ENCODE results near the gene GABRP.
"Not testable (repeated sequence)": the region's sequence is repeated elsewhere in the genome, so short reads cannot be mapped to it uniquely, and the experiment has no call there.

GABRP gene, protein sequence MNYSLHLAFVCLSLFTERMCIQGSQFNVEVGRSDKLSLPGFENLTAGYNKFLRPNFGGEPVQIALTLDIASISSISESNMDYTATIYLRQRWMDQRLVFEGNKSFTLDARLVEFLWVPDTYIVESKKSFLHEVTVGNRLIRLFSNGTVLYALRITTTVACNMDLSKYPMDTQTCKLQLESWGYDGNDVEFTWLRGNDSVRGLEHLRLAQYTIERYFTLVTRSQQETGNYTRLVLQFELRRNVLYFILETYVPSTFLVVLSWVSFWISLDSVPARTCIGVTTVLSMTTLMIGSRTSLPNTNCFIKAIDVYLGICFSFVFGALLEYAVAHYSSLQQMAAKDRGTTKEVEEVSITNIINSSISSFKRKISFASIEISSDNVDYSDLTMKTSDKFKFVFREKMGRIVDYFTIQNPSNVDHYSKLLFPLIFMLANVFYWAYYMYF

DNA sequence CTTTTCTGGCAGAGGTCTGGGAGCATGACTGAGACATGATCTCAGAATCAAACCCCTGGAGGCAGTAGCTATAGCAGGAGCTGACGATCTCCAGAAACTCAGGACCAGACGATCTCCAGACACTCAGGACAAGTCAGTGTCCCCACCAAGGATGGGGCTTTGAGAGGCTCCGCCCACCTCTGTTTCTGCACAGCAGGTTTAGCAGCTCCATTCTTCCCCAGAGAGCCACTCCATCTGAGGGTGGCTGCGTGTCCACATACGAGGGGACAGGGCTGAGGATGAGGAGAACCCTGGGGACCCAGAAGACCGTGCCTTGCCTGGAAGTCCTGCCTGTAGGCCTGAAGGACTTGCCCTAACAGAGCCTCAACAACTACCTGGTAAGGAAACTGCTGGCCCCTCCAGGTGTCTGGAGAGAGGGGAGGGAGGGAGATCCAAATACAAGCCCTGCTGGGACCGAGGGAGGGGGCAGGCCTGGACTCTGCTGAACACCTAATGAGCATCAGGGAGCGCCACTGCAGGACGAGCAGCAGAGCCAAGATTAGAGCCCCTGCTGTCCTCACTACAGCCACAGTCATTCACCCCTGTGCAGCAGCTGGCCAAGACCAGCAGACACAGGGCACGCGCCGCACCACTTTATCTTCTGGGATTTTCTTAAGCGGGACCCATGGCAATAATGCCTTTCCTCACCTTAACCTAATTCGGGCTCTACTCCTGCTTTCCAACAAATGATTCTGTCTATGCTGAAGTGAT lies at the start of gene GABRP:
TSS of gene GABRP (plus strand) at position 228 of the 750 bp plus-strand sequence. CDS start 4,891 bp downstream, outside the sequence.
- no peak for DNase-seq

DNA sequence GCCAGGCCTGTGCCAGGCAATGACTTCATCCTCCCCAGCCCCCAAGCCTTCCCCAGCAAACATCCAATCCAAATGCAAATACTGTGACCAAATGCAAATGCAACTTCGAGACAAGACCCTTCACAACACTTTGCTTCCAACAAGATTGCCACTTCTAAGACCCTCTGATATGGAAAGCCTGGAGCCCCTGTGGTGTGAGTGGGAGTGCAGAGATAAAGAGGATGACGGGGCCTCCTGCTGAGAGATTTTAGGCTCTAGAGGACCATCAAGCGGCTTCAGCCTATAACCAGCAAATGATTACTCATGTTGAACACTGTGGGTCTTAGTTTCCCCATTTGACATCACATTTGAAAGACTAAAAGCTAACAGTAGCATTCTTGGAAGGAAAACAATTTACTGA lies 46.6 kb upstream of the GABRP start:
- no peak for DNase-seq

DNA sequence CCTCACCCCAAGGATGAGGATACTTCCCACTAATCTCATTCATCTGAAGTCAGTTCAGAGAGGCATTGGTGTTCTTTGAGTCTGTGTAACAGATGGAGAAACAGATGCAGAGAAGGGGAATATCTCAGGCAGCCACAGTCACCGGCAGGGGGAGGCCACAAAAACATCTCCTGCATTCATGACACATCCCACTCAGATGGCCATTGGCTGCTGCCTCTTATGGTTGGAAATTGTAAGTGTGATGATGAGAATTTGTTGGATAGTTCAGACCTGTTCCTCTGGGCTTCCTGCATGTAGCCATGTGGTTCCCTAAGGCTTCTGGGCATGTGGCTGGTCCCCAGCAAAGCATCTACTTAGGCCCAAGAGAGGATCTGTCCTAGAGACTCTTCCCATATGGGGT lies 45.9 kb upstream of the GABRP start:
- DNase-seq: no peak

DNA sequence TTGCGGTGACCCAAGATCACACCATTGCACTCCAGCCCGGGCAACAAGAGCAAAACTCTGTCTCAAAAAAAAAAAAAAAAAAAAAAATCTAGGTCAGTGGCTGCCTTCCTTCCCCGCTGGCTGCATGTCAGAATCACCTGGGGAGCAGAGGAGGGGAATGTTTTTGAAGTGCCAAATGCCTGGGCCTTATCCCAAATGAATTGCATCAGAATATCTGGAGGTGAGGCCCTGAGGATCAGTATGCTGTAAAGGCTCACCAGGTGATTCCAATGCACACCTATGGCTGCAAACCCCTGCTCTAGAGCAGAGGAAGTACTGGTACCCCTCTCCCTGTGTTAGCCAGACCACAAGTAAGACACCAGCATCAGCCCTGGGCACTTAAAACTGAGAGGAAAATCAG lies 44.7 kb upstream of the GABRP start:
- no peak for DNase-seq

DNA sequence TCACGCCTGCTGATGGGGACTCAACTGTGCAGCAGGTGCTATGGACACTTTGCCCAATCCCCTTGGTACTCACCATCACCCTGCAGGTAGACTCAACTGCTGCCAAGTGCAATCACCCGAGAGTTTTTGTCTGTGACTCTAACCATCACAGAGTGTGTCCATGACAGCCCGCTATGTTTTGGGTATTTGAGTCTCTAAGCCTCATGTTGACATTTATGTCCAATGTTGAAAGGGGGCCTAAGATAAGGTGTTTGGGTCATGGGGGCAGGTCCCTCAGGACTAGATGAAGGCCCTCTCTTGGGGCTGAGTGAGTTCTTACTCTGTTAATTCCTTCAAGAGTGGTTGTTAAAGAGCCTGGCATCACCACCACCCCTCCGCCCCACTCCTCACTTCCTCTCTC lies 44.1 kb upstream of the GABRP start:
- no peak for DNase-seq

DNA sequence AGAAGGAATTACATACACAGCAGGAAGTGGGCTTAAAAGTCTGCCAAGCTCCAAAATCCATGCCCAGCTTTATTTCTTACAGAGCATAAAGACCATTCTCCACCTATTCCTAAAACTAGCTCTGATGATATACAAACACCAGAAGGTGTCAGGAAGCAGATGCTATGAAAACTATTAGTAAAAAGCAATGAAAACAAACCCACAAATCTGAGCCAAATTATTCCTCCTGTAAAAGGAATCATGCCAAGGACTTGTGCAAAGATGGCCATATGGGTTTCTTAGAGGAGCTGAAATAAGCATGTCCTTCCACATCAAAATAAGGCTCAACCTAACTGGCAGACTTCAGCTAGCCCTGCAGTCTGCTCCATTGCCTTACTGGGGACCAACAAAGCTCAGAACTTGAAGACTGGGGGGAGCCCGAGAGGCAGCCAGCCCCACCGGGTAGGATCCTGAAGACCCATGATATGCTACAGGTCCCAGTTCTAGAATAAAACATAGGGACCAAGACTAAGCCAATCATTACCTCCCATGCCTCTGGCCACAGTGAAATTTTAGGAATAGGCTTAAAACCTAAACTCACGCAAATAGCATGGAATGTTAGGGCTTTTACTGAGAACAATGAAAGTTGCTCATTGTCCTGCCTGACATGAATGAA lies 42.8 kb upstream of the GABRP start:
- DNase-seq: no peak

DNA sequence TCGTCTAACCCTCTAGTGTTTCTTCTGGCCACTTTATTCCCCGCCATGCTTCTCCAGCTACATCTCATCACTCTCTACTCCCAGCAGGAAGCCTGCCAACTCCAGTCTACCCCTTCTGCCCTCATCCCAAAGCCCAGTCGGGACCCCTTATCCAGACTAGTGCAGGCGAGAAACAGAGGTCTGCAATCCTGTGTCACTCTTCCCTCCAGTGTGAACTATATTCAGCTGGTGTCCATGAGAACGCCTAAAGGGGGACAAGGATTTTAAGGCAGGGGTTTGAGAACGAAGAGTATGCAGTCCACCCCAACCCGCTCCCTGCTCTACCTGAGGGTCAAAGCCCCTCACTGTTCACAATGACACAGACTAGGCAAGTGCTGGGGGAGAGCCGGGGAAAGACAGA lies 41.7 kb upstream of the GABRP start:
- no peak for DNase-seq

DNA sequence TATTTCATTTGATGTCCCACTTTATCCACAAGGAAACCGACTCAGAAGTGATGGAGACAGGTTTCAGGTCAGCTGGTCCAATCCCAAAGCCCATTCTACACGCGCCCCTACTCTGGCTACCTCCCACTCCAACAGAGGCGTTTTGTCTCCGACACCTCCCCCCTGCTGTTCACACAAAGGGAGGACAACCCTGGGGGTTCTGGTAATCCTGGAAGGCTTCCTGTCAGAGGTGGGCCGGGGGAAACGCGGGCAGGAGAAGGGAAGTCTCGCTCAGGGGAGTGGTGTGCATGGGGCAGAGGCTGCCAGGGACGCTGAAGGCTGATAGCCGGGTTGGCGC lies 39.7 kb upstream of the GABRP start:
- DNase-seq: no peak

DNA sequence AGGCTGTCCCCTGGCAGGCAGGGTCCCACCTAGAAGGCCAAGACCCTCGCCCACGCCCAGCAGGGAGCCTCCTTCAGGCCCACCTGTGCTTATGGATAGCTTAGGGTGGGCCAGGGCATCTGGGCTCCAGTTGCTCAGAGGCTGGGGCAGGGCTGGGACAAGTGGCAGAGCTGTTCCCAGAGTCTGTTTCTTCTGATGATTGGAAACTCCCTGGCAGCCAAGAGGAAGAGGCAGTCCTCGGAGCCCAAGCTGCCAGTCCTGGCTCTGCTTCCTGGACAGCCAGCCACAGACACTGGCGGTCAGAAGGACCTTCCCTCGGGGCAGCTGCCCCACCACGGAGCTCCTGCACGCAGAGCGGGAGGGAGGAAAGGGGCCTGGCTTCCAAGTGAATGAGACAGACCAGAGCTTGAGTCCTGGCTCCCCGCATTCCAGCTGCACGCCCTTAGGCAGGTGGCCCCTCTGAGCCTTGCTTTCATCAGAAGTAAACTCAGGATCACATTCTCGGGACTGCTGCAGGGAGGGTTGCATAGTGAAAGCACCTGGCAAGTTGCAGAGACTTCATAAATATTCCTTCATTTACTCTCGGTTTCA lies 37.9 kb upstream of the GABRP start:
- DNase-seq: no peak

DNA sequence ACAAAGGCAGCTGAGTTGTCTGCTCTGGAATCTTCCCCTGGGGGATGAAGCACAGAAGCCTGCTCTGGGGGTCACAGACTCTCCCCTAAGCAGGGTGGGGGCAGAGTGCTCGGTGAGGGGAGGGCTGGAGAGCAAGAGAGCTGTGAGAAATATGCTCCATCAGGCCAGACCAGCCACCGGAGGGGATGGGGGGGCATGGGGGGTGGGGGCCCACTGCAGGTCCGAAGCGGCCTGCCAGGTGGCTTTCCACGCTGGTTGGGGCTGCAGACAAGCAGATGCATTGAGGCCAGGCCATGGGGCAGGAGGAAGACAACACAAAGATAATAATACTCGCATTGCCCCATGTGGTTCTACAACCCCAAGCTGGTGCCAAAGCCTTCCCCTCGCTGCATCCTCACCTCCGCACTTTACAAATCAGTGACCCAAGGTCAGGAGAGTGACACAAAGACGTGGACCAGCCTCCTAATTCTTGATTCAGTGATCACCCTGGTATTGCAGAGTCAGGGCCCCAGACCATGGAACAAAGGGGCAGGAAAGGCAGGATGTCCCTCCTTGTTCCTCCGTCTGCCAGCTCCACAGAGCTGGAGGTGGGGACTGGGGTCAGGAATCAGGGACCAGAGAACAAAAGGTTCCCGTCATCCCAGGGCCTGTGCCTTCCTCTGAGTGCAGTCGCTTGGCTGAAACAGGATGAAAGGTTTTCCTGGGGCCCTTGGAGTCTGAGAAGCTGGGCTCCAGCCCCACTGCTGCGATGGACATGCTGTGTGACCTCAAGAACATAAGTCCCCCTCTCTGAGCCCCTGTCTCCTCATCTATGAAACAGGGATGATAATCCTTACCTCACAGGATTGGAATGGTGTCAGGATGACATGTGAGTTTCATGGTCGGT lies 37.2 kb upstream of the GABRP start:
- no peak for DNase-seq

DNA sequence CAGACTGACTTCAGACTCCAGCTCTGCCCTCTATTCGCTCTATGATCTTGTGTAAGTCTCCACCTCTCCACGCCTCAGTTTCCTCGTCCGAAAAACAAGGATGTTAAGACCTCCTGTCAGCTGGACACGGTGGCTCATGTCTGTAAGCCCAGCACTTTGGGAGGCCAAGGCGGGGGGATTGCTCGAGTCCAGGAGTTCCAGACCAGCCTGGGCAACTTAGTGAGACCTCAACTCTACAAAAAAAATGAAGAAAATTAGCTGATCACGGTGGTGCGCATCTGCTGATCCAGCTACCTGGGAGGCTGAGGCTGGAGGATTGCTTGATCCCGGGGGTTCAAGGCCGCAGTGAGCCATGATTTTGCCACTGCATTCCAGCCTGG lies 36.6 kb upstream of the GABRP start:
- no peak for DNase-seq

DNA sequence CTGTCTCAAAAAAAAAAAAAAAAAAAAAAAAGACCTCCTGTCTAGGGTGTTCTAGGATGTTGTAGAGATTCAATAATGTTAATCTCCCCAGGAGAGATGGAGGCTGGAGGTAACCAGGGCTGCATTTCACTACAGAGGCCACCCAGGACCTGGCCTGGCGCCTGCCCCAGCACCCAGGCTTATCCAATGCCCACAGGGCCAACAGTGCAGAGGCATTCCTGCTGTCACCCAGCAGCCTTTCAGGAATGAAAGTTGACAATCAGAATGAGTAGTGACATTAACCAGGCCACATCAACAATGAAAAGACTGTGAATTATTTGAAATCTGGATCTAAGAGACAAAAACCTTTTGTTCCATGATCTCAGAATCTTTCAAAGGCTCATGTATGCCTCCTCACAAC lies 36.2 kb upstream of the GABRP start:
- no peak for DNase-seq

DNA sequence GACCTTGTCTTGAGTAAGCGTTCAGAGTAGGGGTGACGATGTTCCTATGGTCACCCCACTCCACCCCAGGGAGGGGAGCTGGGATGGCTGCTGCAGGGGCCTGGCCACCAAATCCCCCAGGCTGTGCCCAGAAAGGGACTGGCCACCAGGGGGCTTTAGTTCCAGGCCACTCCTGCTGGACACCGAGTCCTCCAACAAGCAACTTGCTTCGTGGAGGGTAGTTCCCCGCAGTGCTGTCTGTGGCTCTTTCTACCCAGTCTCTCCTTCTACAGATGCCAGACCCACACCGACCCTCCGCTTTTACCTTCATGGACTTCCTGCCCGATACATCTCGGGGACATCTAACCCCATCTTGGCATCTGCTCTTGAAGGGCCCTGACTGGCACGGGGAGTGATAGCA lies 35.7 kb upstream of the GABRP start:
- DNase-seq: no peak

DNA sequence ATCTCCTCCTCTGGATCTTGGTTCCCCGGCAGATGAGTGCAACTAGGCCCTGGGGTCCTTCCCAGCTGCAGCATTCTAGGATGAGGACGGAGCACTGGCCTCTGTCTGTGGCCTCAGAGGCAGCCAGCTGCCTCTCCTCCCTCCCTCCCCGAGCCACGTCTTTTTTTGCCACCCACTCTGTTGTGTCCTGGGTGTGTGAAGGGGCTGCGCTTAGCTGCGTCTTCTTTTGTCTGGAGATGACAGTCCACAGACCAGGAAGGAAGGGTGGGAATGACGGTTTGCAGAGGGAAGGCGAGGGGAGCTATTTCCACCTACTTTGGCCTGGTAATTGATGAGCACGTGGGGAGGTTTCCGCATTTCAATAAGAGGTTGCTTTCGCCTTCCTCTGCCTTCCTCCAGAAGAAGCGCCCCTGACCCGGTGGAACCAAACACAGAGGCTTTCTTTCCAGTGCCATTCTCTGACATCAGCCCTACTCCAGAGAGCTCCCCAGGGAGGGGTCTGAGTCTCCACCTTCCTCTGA lies 34.5 kb upstream of the GABRP start:
- no peak for DNase-seq

DNA sequence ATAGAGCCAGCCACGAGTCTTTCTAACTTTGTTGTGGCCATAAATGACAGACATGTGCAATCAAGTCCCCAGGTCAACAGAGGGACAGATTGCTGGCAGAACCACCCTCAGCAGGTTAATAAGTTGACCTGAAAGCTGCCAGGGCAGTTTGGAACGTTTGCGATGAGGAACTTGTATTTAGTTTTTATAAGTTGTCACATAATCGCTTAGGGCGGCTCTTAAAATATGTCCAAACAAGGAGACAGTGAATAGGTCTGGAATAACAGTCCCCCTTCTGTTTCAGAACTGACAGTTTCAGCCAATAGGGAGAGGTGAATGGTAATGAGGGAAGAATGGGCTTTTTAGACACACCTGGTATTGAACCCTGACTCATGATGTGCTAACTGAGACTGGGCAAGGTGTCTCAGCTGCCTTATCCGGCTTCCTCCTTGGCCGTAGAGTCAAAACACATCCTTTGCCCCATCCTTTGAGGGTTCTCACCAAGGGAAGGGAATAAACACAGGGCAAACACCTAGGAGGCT lies 33.6 kb upstream of the GABRP start:
- DNase-seq: no peak

DNA sequence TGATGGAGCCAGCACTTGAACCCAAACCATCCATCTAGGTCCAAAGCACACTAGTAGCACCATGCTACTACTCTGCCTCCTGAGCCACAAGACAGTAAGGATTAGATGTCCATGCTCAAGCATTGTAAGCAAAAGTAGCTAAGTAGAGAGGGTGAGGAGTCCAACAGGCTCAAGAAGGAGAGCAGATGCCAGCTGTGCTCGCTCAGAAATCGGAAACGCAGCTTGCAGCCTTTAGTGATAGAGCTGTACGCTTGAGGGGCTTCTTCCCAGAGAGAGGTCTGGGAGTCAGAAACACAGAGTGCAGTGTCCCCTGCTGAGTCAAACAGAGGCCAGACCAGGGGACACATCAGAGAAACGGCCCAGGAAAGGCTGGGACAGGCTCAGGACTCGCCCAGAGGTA lies 32.7 kb upstream of the GABRP start:
- no peak for DNase-seq

DNA sequence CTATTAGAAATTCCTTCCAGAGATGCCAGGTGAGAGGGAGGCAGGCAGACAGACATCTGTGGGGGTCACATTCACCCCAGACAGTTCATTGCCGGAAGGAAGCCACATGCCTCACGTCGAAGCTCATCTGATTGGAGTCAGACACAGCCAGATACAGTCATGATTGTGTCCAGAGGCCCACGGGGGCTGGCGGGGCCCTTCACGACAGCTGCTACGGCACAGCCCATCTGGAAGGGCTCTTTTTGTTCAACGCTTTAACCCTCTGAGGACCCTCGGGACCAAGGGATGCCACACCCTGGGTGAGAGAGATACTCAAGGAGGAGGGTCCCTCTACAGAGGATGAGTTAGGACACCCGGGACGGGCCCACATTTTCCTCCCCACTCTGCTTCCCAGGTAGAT lies 31.9 kb upstream of the GABRP start:
- DNase-seq: no peak

DNA sequence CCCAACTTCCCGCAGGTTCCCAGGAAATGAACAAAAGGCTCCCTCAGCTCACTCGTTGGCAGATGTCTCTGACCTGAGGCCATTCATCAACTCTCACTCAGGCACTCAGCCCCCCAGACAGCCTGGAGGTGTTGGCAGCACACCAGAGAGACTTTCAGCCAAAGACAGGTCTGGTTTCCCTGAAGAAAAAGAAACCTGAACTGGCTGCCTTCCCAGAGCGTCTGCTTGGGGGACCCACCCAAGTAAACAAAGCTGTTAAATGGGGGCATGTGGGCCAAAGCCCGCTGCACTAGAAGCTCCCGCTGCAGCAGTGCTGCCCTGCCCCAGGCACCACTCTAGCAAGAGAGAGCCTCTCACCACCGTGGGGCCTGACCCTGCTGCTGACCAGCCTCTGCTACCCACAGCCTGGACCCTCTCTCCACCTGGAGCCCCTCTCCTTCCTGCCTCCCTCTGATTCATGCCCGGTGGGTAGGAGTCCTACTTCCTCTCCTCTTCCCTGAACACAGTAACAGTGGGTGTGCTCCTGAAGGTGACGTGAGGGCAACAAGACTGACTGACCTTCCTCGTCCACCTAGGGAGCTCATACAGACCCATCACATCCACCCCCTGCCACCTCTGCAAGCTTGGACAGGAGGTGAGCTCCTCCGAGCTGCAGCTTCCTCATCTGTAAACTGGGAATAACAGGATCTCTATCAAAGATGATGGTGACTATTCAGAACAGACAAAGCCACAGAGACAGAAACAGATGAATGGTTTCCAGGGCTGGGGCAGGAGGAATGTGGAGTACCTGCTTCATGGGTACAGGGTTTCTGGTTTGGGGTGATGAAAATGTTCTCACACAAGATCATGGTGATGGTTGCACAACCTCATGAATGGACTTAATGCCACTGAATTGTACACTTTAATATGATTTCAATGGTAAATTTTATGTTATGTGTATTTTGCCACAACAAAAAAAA lies 31.0 kb upstream of the GABRP start:
- no peak for DNase-seq

DNA sequence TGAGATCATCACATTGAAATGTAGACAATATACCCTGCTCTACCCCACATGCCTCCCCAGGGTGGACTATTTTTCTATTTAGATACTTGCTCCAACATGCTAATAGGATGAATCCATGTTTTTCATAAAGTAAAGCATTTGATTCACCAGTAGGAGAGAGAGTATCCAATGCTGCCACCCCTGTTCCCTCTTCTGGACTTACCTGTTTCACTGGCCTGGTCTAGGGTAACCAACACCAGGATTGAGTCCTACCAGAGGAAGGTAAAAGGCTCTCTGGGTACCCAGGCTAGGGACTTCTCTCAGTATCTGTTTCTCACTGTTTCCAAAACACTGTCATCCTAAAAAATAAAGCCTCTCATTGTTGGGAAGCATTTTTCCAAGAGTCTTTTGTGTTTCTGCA lies 30.2 kb upstream of the GABRP start:
- no peak for DNase-seq

DNA sequence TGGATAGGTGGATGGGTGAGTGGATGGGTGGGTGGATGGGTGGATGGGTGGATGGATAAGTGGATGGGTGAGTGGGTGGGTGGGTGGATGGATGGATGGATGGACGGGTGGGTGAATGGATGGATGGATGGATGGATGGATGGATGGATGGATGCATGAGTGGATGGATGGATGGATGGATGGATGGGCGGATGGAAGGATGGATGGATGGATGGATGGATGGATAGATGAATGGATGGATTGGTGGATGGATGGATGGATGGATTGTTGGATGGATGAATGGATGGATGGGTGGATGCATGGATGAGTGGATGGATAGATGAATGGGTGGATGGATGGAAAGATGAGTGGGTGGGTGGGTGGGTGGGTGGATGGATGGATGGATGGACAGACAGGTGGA lies 29.0 kb upstream of the GABRP start:
- not testable (repeated sequence) for DNase-seq

All from CD4-positive, alpha-beta T cell treated with Interleukin-12 subunit alpha and Interleukin-12 subunit beta, for 1 hour (primary cell).